K562 (cell line): ENCODE data around the gene ST6GALNAC5.
"Not testable (repeated sequence)": the region's sequence is repeated elsewhere in the genome, so short reads cannot be mapped to it uniquely, and the experiment has no call there.

ENCODE experiments used
- CTCF ChIP-seq, 3 experiments: IDR thresholded peaks in 2 of 3; conservative IDR thresholded peaks in 1 of 3; 2 replicates each; pipeline ENCODE4 v1.5.1; 2011 to 2012; ENCODE audit warnings: low read length in 3 of 3, mild to moderate bottlenecking in 3 of 3, control low read depth in 2 of 3, improper control_type of control experiment in 1 of 3, inconsistent platforms in 1 of 3, low read depth in 1 of 3, mixed read lengths in 1 of 3, moderate library complexity in 1 of 3; ENCODE audit not compliant: insufficient read depth in 2 of 3
- HIVEP1 ChIP-seq: fragments of 250-450 bp; sonication (Bioruptor Pico); IDR thresholded peaks from 2 replicates; pipeline ENCODE4 v1.4.0; 2020; ENCODE audit warnings: mild to moderate bottlenecking
- HMGN3 ChIP-seq: IDR thresholded peaks from 2 replicates; pipeline ENCODE4 v1.6.1; 2011; ENCODE audit warnings: borderline replicate concordance, low read depth, mild to moderate bottlenecking, mixed read lengths, low read length; ENCODE audit not compliant: insufficient read length; ENCODE audit errors: extremely low read depth
- HMGXB4 ChIP-seq: sonication (generic); formaldehyde crosslinking; IDR thresholded peaks from 2 replicates; pipeline ENCODE4 v1.8.1; 2023; ENCODE audit warnings: mild to moderate bottlenecking, missing genetic modification reagents
- NR1H2 ChIP-seq: sonication (generic); formaldehyde crosslinking; IDR thresholded peaks from 2 replicates; pipeline ENCODE4 v1.4.0; 2020; ENCODE audit warnings: mild to moderate bottlenecking, missing genetic modification reagents
- NR2C1 ChIP-seq, 2 experiments: fragments of 450-650 bp; IDR thresholded peaks; 2 replicates each; pipeline ENCODE4 v1.6.1; 2017; ENCODE audit warnings: mild to moderate bottlenecking in 2 of 2, antibody characterized with exemption in 1 of 2, inconsistent platforms in 1 of 2, missing compliant biosample characterization in 1 of 2, missing genetic modification characterization in 1 of 2
- POLR2AphosphoS2 ChIP-seq: IDR thresholded peaks from 2 replicates; pipeline ENCODE4 v1.6.1; 2012; ENCODE audit warnings: low read length, improper control_type of control experiment
- RAD21 ChIP-seq, 2 experiments: fragments of 250-450 bp in 1 of 2; fragments of 450-650 bp in 1 of 2; sonication (Bioruptor Pico) in 1 of 2; formaldehyde crosslinking in 1 of 2; IDR thresholded peaks in 1 of 2; conservative IDR thresholded peaks in 1 of 2; 2 replicates each; pipeline versions ENCODE4 v1.4.0 to v1.8.0; 2020 to 2022; ENCODE audit warnings: mild to moderate bottlenecking in 2 of 2, moderate library complexity in 1 of 2
- SP2 ChIP-seq: IDR thresholded peaks from 2 replicates; pipeline ENCODE4 v1.6.1; 2011; ENCODE audit warnings: mild to moderate bottlenecking, low read depth, low read length, moderate library complexity; ENCODE audit not compliant: poor library complexity, severe bottlenecking; ENCODE audit errors: extremely low read depth
- ZBTB2 ChIP-seq: fragments of 450-650 bp; IDR thresholded peaks from 2 replicates; pipeline ENCODE4 v1.6.1; 2016; ENCODE audit warnings: antibody characterized with exemption
- ZBTB33 ChIP-seq: sonication (generic); formaldehyde crosslinking; IDR thresholded peaks from 2 replicates; pipeline ENCODE4 v1.8.1; 2023; ENCODE audit warnings: mild to moderate bottlenecking, missing genetic modification reagents
- ZNF57 ChIP-seq: fragments of 450-650 bp; formaldehyde crosslinking; IDR thresholded peaks from 2 replicates; pipeline ENCODE4 v1.4.0; 2020; ENCODE audit warnings: mild to moderate bottlenecking, moderate library complexity

GRCh38 chr1:76822961-76823360 lies 44.3 kb upstream of the ST6GALNAC5 start:
- TF ChIP-seq POLR2AphosphoS2; NR2C1 (IDR thresholded peaks at IDR 0.05); NR2C1 (tag; IDR thresholded peaks at IDR 0.05); ZBTB2; HMGXB4 (CRISPR knock-in tag); RAD21 (CRISPR knock-in tag; conservative IDR thresholded peaks at IDR 0.05 in 1 of 2, IDR thresholded peaks at IDR 0.05 in 1 of 2); CTCF (IDR thresholded peaks at IDR 0.05 in 2 of 3, conservative IDR thresholded peaks at IDR 0.05 in 1 of 3; ENCODE audit: insufficient read depth in 2 of 3, low read depth in 1 of 3, low read length in 3 of 3); ZNF57 (CRISPR knock-in tag); ZBTB33 (CRISPR knock-in tag); HMGN3; SP2; NR1H2 (CRISPR knock-in tag); HIVEP1 (CRISPR knock-in tag): not testable (repeated sequence)
